ENCODE measurements around the gene RPTOR.

DNA sequence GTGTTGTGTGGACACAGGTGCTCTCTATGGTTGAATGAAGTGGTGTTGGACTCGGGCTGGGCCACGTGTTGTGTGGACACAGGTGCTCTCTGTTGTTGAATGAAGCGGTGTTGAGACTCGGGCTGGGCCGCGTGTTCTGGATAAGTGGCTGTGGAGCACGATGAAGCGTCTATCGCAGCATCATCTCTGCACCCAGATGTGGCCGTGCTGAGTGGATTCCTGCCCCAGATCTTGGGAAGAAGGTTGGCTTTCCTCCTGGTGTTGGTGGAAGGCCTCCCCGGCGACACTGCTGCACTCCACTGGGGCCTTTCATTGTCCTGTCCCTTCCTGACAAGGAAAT is 69.1 kb downstream of the RPTOR start:
- TF ChIP-seq GATA3 (IDR thresholded peaks at IDR 0.05; ENCODE audit: low read depth, low read length) (no peak), GATA2 (IDR thresholded peaks at IDR 0.05; ENCODE audit: low read depth, low read length) (no peak)
